GM23248 (cell line): Measurements from ENCODE around the gene CTIF.

Experiments used
- EZH2 ChIP-seq: fragments of 200-600 bp; sonication (generic); IDR thresholded peaks from 2 replicates; pipeline ENCODE4 v1.6.1; 2018; ENCODE audit warnings: antibody characterized with exemption, mild to moderate bottlenecking; ENCODE audit not compliant: insufficient read depth, poor library complexity, severe bottlenecking
- EZH2phosphoT487 ChIP-seq: fragments of 200-600 bp; sonication (generic); IDR thresholded peaks from 2 replicates; pipeline ENCODE4 v1.6.1; 2018; ENCODE audit warnings: antibody characterized with exemption, moderate library complexity, mild to moderate bottlenecking, low read depth; ENCODE audit not compliant: insufficient read depth

GRCh38 chr18:48672671-48673340 is 134.0 kb downstream of the CTIF start:
- TF ChIP-seq EZH2phosphoT487 (no peak), EZH2 (no peak)
